Measurements from ENCODE around the gene IFIT2. TPM values are rescaled to one million over a fixed set of nuclear protein-coding genes. Genes with fewer than 3 reads are reported as not detected.

The IFIT2 gene
- total and polyA plus RNA-seq, 2 experiments from 2014 or later, result 7.0 to 9.5 TPM

- no peak for DNase-seq
- H3K27me3 ChIP-seq (replicated peaks; ENCODE audit: insufficient read depth), result no peaks in the 10 kb centered on the region
- H4K20me1 ChIP-seq (ENCODE audit: insufficient read depth), result no peaks in the 10 kb centered on the region
- H3K27ac ChIP-seq, result no peak overlapping the region
- H2AFZ ChIP-seq, result no peak overlapping the region
- H3K4me2 ChIP-seq (ENCODE audit: unreplicated experiment), result no peak overlapping the region
- H3K9me3 ChIP-seq (ENCODE audit: low read depth), result no peaks in the 10 kb centered on the region
- no peaks in the 10 kb centered on the region for H3K36me3 ChIP-seq (ENCODE audit: low read depth)
- H3K79me2 ChIP-seq (ENCODE audit: insufficient read depth), result peaks cover 7% of the 10 kb centered on the region
- peaks cover 27% of the 10 kb centered on the region for H3K4me1 ChIP-seq (ENCODE audit: insufficient read depth)
- no peaks in the 10 kb centered on the region for H3K9me2 ChIP-seq (ENCODE audit: insufficient read depth)
- no peak overlapping the region for H3K9ac ChIP-seq
- in situ Hi-C loops (cut with MboI), result no loop called here
- 87 to 90% methylated on average over 13 of the region's 13 CpGs for WGBS, 2 experiments (ENCODE audit: low coverage in 1 of 2, low lambda C conversion rate in 2 of 2, missing lambda C conversion rate in 2 of 2)
- no peak for TF ChIP-seq EZH2phosphoT487 (IDR thresholded peaks at IDR 0.05; ENCODE audit: insufficient read depth, low read depth)
- no peak for TF ChIP-seq EZH2 (IDR thresholded peaks at IDR 0.05; ENCODE audit: insufficient read depth, poor library complexity, severe bottlenecking)
- H3K4me3 ChIP-seq, result no peak overlapping the region
- peaks cover 16% of the 10 kb centered on the region for H3F3A ChIP-seq (ENCODE audit: insufficient read depth)
Measured at GRCh38 chr10:89306434-89307268, 4.8 kb downstream of the IFIT2 start.

- Histone ChIP-seq H3K9me3 (ENCODE audit: low read depth) (no peaks in the 10 kb centered on the region), H3K9ac (no peak overlapping the region), H3K27me3 (replicated peaks; ENCODE audit: insufficient read depth) (no peaks in the 10 kb centered on the region), H3K4me2 (ENCODE audit: unreplicated experiment) (no peak overlapping the region), H4K20me1 (ENCODE audit: insufficient read depth) (no peaks in the 10 kb centered on the region), H3K27ac (no peak overlapping the region), H3F3A (ENCODE audit: insufficient read depth) (peaks cover 13% of the 10 kb centered on the region), H3K4me3 (no peak overlapping the region), H3K9me2 (ENCODE audit: insufficient read depth) (no peaks in the 10 kb centered on the region), H2AFZ (no peak overlapping the region), H3K79me2 (ENCODE audit: insufficient read depth) (peaks cover 7% of the 10 kb centered on the region), H3K4me1 (ENCODE audit: insufficient read depth) (peaks cover 25% of the 10 kb centered on the region), H3K36me3 (ENCODE audit: low read depth) (no peaks in the 10 kb centered on the region)
- no peak for TF ChIP-seq EZH2 (IDR thresholded peaks at IDR 0.05; ENCODE audit: insufficient read depth, poor library complexity, severe bottlenecking)
- no peak for TF ChIP-seq EZH2phosphoT487 (IDR thresholded peaks at IDR 0.05; ENCODE audit: insufficient read depth, low read depth)
- in situ Hi-C loops (cut with MboI), result no loop called here
- DNase-seq, result no peak
Measured at GRCh38 chr10:89307269-89307577, 5.4 kb downstream of the IFIT2 start.

- DNase-seq, result no peak
- peaks cover 7% of the 10 kb centered on the region for H3K79me2 ChIP-seq (ENCODE audit: insufficient read depth)
- H3K27me3 ChIP-seq (replicated peaks; ENCODE audit: insufficient read depth), result no peaks in the 10 kb centered on the region
- H3K27ac ChIP-seq, result no peak overlapping the region
- H3K9me2 ChIP-seq (ENCODE audit: insufficient read depth), result no peaks in the 10 kb centered on the region
- H3K4me3 ChIP-seq, result no peak overlapping the region
- WGBS, 2 experiments (ENCODE audit: low coverage in 1 of 2, low lambda C conversion rate in 2 of 2, missing lambda C conversion rate in 2 of 2), result 82 to 88% methylated on average over 6 of the region's 6 CpGs
- no peak for TF ChIP-seq EZH2phosphoT487 (IDR thresholded peaks at IDR 0.05; ENCODE audit: insufficient read depth, low read depth)
- no peak for TF ChIP-seq EZH2 (IDR thresholded peaks at IDR 0.05; ENCODE audit: insufficient read depth, poor library complexity, severe bottlenecking)
- peaks cover 15% of the 10 kb centered on the region for H3K4me1 ChIP-seq (ENCODE audit: insufficient read depth)
- H2AFZ ChIP-seq, result no peak overlapping the region
- H3F3A ChIP-seq (ENCODE audit: insufficient read depth), result peaks cover 2% of the 10 kb centered on the region; the same call in 1 of the 2 replicates
- in situ Hi-C loops (cut with MboI), result no loop called here
- H3K9me3 ChIP-seq (ENCODE audit: low read depth), result no peaks in the 10 kb centered on the region
- H3K9ac ChIP-seq, result no peak overlapping the region
- no peaks in the 10 kb centered on the region for H4K20me1 ChIP-seq (ENCODE audit: insufficient read depth)
- no peak overlapping the region for H3K4me2 ChIP-seq (ENCODE audit: unreplicated experiment)
- no peaks in the 10 kb centered on the region for H3K36me3 ChIP-seq (ENCODE audit: low read depth)
Measured at GRCh38 chr10:89308266-89308665, 6.4 kb downstream of the IFIT2 start.

- no peak overlapping the region for H2AFZ ChIP-seq
- H3K9me2 ChIP-seq (ENCODE audit: insufficient read depth), result no peaks in the 10 kb centered on the region; the same call in 1 of the 2 replicates
- H3K4me3 ChIP-seq, result no peak overlapping the region
- no peaks in the 10 kb centered on the region for H4K20me1 ChIP-seq (ENCODE audit: insufficient read depth)
- no peaks in the 10 kb centered on the region; the same call in 1 of the 2 replicates for H3F3A ChIP-seq (ENCODE audit: insufficient read depth)
- H3K9me3 ChIP-seq (ENCODE audit: low read depth), result no peaks in the 10 kb centered on the region
- H3K9ac ChIP-seq, result no peak overlapping the region
- no peak for DNase-seq
- H3K27me3 ChIP-seq (replicated peaks; ENCODE audit: insufficient read depth), result no peaks in the 10 kb centered on the region
- no peak for TF ChIP-seq EZH2phosphoT487 (IDR thresholded peaks at IDR 0.05; ENCODE audit: insufficient read depth, low read depth)
- TF ChIP-seq EZH2 (IDR thresholded peaks at IDR 0.05; ENCODE audit: insufficient read depth, poor library complexity, severe bottlenecking), result no peak
- H3K27ac ChIP-seq, result no peak overlapping the region
- H3K4me2 ChIP-seq (ENCODE audit: unreplicated experiment), result no peak overlapping the region
- H3K36me3 ChIP-seq (ENCODE audit: low read depth), result no peaks in the 10 kb centered on the region
- peaks cover 10% of the 10 kb centered on the region for H3K4me1 ChIP-seq (ENCODE audit: insufficient read depth)
- in situ Hi-C loops (cut with MboI), result no loop called here
- 82 to 86% methylated on average over 4 of the region's 4 CpGs for WGBS, 2 experiments (ENCODE audit: low coverage in 1 of 2, low lambda C conversion rate in 2 of 2, missing lambda C conversion rate in 2 of 2)
- peaks cover 7% of the 10 kb centered on the region for H3K79me2 ChIP-seq (ENCODE audit: insufficient read depth)
Measured at GRCh38 chr10:89308736-89309135, 6.9 kb downstream of the IFIT2 start.
